Esophagus muscularis mucosa (tissue), 3 donors: ENCODE data around the gene PRF1.

Source experiments
- CTCF ChIP-seq, 3 experiments: fragments of 200-600 bp in 2 of 3; fragments of 450-650 bp in 1 of 3; sonication (generic) in 2 of 3; IDR thresholded peaks; one replicate each; pipeline ENCODE4 v1.5.1; 2017 to 2019; ENCODE audit warnings: antibody characterized with exemption in 3 of 3, mild to moderate bottlenecking in 2 of 3, moderate library complexity in 1 of 3
- POLR2AphosphoS5 ChIP-seq, 2 donors: sonication (generic); formaldehyde crosslinking; IDR thresholded peaks; one replicate each; pipeline ENCODE4 v1.6.1; 2017; ENCODE audit warnings: antibody characterized with exemption in 2 of 2

GRCh38 chr10:70647086-70647485, 44.5 kb upstream of the PRF1 start:
- no peak for TF ChIP-seq CTCF (IDR thresholded peaks at IDR 0.05)
- no peak for TF ChIP-seq POLR2AphosphoS5 (IDR thresholded peaks at IDR 0.05)
